T1000 (cell line): ENCODE data around the gene SAMHD1.
"Not testable (repeated sequence)": the region's sequence is repeated elsewhere in the genome, so short reads cannot be mapped to it uniquely, and the experiment has no call there.

ENCODE experiments used
- DNase-seq: peaks from one replicate; lab custom pipeline; 2025; ENCODE audit warnings: mixed read lengths; lab: John Stamatoyannopoulos, UW

Gene SAMHD1

GRCh38 chr20:36852187-36852586 lies 99.3 kb downstream of the SAMHD1 start:
- no peak for DNase-seq

- no peak for DNase-seq
Observed at GRCh38 chr20:36851490-36851889, 100.0 kb downstream of the SAMHD1 start.

DNA sequence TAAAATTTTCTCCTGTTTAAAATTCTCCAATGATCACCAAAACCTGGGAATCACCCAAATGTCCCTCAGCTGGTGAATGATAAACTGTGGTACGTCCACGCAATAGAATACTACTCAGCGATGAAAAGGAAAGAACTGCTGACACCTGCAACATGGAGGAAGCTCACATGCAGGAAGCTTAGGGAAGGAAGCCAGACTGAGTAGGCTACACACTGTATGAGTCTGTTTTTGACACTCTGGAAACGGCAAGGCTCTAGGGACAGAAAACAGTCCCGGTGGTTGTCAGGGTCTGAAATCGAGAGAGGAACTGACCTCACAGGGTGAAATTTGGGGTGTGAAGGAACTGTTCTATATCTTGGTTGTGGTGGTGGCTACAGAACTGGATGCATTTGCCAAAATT lies 100.7 kb downstream of the SAMHD1 start:
- no peak for DNase-seq

- no peak for DNase-seq
Observed at GRCh38 chr20:36849333-36850065, 102.0 kb downstream of the SAMHD1 start.

GRCh38 chr20:36848677-36849076 lies 102.8 kb downstream of the SAMHD1 start:
- no peak for DNase-seq

DNA sequence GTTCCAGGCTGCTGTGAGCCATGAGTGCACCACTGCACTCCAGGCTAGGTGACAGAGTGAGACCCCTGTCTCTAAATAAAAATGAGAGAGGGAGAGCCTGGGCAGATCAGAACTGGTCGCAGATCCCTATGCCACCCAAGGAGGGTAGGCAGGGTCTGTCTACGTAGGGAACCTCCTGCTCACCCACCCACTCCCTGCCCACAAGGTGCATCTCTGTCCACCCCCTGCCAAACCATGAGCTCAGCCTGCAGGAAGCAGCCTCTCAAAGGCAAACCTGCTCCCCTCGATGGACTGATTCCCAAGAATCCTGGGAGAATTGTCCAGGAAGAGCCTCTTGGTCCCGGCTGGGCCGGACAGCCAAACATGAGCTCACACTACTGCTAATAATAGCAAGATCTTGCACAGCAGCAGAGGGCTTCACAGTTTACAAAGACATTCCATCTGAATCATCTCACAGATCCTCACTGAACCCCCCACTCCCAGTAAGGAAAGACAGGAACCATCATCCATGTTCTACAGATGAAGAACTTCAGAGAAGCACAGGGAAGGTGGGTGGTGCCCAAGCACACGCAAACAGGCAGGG lies 103.3 kb downstream of the SAMHD1 start:
- no peak for DNase-seq

- no peak for DNase-seq
Observed at GRCh38 chr20:36847710-36848040, 103.8 kb downstream of the SAMHD1 start.

- DNase-seq = peak; percentile 29
Observed at GRCh38 chr20:36847009-36847709, 104.3 kb downstream of the SAMHD1 start.

DNA sequence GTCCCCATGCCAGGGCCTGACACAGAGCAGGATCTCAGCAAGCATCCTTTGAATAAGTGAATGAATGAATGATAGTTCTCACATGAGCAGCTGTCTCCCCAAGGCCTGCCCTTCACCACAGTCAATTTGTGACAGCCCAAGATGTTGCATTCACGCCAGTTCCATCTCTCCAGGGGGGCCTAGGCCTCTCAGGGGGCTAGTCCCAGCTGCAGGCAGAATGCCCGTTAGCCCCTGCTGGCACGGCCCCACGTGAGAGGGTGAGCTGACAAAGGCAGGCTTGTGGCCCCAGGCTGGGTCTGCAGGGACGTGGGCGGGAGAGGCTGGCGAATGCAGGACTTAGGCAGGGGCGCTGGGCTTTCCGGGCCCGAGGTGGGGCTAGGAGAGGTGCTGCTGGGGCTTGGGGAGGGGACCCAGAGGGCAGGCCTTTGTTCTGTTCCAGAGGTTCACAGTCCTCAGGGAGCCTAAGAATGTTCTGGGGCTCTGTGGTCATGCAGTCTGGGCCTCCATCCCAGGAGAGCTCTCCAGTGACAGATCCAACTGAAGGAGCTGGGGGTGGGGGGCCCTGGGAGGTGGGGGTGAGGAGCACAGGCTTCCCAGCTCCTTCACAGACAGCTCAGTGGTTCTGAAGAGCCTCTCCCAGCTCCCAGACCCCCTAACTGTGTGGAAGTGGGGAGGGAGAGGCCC lies 106.1 kb downstream of the SAMHD1 start:
- DNase-seq = no peak

DNA sequence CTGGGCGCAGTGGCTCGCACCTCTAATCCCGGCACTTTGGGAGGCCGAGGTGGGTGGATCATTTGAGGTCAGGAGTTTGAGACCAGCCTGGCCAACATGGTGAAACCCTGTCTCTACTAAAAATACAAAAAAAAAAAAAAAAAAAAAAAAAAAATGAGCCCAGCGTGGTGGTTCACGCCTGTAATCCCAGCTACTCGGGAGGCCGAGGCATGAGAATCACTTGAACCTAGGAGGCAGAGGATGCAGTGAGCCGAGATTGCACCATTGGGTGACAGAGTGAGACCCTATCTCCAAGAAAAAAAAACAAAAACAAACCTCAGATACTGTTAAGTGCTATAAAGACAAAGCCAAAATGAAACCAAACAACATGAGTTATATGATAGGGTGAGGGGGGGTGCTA lies 110.5 kb downstream of the SAMHD1 start:
- not testable (repeated sequence) for DNase-seq
